ENCODE results near the gene EXT2.

GRCh38 chr11:44094260-44094868 lies 1.1 kb upstream of the EXT2 start:
- TF ChIP-seq, protein P1, sequence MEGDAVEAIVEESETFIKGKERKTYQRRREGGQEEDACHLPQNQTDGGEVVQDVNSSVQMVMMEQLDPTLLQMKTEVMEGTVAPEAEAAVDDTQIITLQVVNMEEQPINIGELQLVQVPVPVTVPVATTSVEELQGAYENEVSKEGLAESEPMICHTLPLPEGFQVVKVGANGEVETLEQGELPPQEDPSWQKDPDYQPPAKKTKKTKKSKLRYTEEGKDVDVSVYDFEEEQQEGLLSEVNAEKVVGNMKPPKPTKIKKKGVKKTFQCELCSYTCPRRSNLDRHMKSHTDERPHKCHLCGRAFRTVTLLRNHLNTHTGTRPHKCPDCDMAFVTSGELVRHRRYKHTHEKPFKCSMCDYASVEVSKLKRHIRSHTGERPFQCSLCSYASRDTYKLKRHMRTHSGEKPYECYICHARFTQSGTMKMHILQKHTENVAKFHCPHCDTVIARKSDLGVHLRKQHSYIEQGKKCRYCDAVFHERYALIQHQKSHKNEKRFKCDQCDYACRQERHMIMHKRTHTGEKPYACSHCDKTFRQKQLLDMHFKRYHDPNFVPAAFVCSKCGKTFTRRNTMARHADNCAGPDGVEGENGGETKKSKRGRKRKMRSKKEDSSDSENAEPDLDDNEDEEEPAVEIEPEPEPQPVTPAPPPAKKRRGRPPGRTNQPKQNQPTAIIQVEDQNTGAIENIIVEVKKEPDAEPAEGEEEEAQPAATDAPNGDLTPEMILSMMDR (IDR thresholded peaks at IDR 0.05) = peak; percentile 52 to 81 (median 70)
- TF ChIP-seq POLR2A (IDR thresholded peaks at IDR 0.05) = no peak
